ENCODE data around the gene ZNF526.

DNA sequence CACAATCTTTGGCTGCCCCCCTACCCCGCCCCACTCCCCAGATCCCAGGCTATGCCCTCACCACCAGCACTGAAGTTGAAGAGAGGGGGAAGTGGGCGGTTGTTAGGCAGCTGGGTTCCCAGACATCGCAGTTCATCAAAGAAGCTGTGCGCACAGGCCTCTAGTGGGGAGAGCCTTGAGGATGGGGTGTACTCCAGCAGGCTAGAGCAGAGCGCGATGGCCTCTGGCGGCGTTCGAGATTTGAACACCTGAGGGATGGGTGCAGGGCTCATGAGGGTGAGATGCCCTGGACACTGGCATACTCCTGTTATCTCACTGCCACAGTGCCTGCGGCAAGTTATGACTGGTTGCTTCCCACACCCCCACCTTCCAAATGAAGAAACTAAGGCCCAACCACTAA lies 12.3 kb downstream of the ZNF526 start:
- TF ChIP-seq, protein P1, sequence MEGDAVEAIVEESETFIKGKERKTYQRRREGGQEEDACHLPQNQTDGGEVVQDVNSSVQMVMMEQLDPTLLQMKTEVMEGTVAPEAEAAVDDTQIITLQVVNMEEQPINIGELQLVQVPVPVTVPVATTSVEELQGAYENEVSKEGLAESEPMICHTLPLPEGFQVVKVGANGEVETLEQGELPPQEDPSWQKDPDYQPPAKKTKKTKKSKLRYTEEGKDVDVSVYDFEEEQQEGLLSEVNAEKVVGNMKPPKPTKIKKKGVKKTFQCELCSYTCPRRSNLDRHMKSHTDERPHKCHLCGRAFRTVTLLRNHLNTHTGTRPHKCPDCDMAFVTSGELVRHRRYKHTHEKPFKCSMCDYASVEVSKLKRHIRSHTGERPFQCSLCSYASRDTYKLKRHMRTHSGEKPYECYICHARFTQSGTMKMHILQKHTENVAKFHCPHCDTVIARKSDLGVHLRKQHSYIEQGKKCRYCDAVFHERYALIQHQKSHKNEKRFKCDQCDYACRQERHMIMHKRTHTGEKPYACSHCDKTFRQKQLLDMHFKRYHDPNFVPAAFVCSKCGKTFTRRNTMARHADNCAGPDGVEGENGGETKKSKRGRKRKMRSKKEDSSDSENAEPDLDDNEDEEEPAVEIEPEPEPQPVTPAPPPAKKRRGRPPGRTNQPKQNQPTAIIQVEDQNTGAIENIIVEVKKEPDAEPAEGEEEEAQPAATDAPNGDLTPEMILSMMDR (IDR thresholded peaks at IDR 0.05; ENCODE audit: insufficient read depth, low read length) = no peak
- no peak for TF ChIP-seq POLR2AphosphoS5 (IDR thresholded peaks at IDR 0.05; ENCODE audit: low read depth)
- TF ChIP-seq, protein P2, sequence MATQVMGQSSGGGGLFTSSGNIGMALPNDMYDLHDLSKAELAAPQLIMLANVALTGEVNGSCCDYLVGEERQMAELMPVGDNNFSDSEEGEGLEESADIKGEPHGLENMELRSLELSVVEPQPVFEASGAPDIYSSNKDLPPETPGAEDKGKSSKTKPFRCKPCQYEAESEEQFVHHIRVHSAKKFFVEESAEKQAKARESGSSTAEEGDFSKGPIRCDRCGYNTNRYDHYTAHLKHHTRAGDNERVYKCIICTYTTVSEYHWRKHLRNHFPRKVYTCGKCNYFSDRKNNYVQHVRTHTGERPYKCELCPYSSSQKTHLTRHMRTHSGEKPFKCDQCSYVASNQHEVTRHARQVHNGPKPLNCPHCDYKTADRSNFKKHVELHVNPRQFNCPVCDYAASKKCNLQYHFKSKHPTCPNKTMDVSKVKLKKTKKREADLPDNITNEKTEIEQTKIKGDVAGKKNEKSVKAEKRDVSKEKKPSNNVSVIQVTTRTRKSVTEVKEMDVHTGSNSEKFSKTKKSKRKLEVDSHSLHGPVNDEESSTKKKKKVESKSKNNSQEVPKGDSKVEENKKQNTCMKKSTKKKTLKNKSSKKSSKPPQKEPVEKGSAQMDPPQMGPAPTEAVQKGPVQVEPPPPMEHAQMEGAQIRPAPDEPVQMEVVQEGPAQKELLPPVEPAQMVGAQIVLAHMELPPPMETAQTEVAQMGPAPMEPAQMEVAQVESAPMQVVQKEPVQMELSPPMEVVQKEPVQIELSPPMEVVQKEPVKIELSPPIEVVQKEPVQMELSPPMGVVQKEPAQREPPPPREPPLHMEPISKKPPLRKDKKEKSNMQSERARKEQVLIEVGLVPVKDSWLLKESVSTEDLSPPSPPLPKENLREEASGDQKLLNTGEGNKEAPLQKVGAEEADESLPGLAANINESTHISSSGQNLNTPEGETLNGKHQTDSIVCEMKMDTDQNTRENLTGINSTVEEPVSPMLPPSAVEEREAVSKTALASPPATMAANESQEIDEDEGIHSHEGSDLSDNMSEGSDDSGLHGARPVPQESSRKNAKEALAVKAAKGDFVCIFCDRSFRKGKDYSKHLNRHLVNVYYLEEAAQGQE (IDR thresholded peaks at IDR 0.05; ENCODE audit: insufficient replicate concordance, low read depth) = no peak
